OCI-LY3 (cell line): ENCODE data around the gene RPGRIP1.

Source experiments
- H2AFZ ChIP-seq: fragments of 200-600, 300-600 bp; shearing (Covaris generic); 2 replicates; pipeline ENCODE4 v1.6.0; 2014; ENCODE audit warnings: antibody characterized with exemption, low read depth, low read length
- H3K27ac ChIP-seq: fragments of 200-600, 300-600 bp; sonication (generic); 2 replicates; pipeline ENCODE4 v1.5.1; 2014; ENCODE audit warnings: mild to moderate bottlenecking, low read length, moderate library complexity, mixed read lengths
- H3K27me3 ChIP-seq: fragments of 200-600, 300-600 bp; sonication (generic); 2 replicates; pipeline ENCODE4 v1.6.1; 2014; ENCODE audit warnings: low read depth, low read length, mixed read lengths
- H3K36me3 ChIP-seq: fragments of 200-600, 300-600 bp; sonication (generic); replicated peaks from 2 replicates; pipeline ENCODE3; 2014; ENCODE audit warnings: low read depth, low read length, mixed read lengths
- H3K4me1 ChIP-seq: fragments of 300-600, 200-600 bp; sonication (generic); 2 replicates; pipeline ENCODE4 v1.6.1; 2014; ENCODE audit warnings: low read length, mixed read lengths
- H3K4me2 ChIP-seq: fragments of 200-600, 300-600 bp; sonication (generic); 2 replicates; pipeline ENCODE4 v1.6.1; 2014; ENCODE audit warnings: low read length, mixed read lengths
- H3K4me3 ChIP-seq: fragments of 300-600, 200-600 bp; sonication (generic); 2 replicates; pipeline ENCODE4 v1.5.1; 2014; ENCODE audit warnings: antibody characterized with exemption, mild to moderate bottlenecking, low read length, moderate library complexity
- H3K79me2 ChIP-seq: fragments of 300-600, 200-600 bp; shearing (Covaris generic); 2 replicates; pipeline ENCODE4 v1.6.1; 2014; ENCODE audit warnings: mild to moderate bottlenecking, low read length, mixed read lengths
- H3K9ac ChIP-seq: fragments of 300-600, 200-600 bp; shearing (Covaris generic); 2 replicates; pipeline ENCODE4 v1.6.0; 2014; ENCODE audit warnings: mild to moderate bottlenecking, low read length, moderate library complexity
- H3K9me3 ChIP-seq: fragments of 200-600, 300-600 bp; shearing (Covaris generic); 2 replicates; pipeline ENCODE4 v1.6.1; 2014; ENCODE audit warnings: low read length, mixed read lengths; ENCODE audit not compliant: insufficient read depth
- H4K20me1 ChIP-seq: fragments of 200-600, 300-600 bp; sonication (generic); 2 replicates; pipeline ENCODE4 v1.6.1; 2016; ENCODE audit warnings: low read length, mixed read lengths; ENCODE audit not compliant: insufficient read depth
- CTCF ChIP-seq: fragments of 200-600, 300-600 bp; sonication (generic); IDR thresholded peaks from 2 replicates; pipeline ENCODE4 v1.5.1; 2014; ENCODE audit warnings: antibody characterized with exemption, low read length, low read depth
- EZH2phosphoT487 ChIP-seq: fragments of 200-600 bp; shearing (Covaris generic); IDR thresholded peaks from 2 replicates; pipeline ENCODE4 v1.6.1; 2018; ENCODE audit warnings: antibody characterized with exemption, mixed run types, low read depth

Gene RPGRIP1

GRCh38 chr14:21264025-21264801, 15.7 kb upstream of the RPGRIP1 start:
- Histone ChIP-seq H3K36me3 (peaks cover 71% of the 10 kb centered on the region), H3K9ac (peak overlapping the region; percentile 10; the same call in 1 of the 2 replicates), H3K4me2 (peak overlapping the region; percentile 95), H3K9me3 (no peaks in the 10 kb centered on the region), H3K4me3 (peak overlapping the region; percentile 96), H3K27ac (peak overlapping the region; percentile 84), H2AFZ (no peak overlapping the region), H3K4me1 (peaks cover 50% of the 10 kb centered on the region), H3K79me2 (peaks cover 100% of the 10 kb centered on the region), H3K27me3 (no peaks in the 10 kb centered on the region), H4K20me1 (peaks cover 91% of the 10 kb centered on the region)
- TF ChIP-seq CTCF (no peak), EZH2phosphoT487 (no peak)

DNA sequence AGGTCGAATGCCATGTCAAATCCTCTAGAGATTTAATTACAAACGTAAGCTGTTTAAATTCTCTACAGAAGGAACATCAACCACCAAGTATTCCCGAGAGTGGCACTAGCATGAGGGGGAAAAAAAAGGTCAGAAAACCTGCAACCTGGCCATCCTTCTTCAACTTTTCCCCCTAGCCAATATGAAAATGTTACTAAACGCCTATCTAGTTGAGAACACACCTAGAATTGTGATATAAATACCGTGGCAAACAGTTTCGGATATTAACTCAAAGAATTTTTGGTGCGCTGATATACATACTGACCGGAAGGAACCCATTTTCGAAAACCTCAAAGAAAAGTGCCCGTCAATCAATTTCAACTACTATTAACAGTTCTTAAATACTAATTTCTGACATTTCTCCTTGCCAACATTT, 12.4 kb upstream of the RPGRIP1 start:
- peak overlapping the region; percentile 95 for H3K4me2 ChIP-seq
- H3K27me3 ChIP-seq: no peaks in the 10 kb centered on the region
- peaks cover 52% of the 10 kb centered on the region for H3K36me3 ChIP-seq
- peaks cover 54% of the 10 kb centered on the region for H3K4me1 ChIP-seq
- peaks cover 63% of the 10 kb centered on the region for H4K20me1 ChIP-seq
- peaks cover 69% of the 10 kb centered on the region for H3K79me2 ChIP-seq
- peak overlapping the region; percentile 84 for H3K27ac ChIP-seq
- no peaks in the 10 kb centered on the region for H3K9me3 ChIP-seq
- no peak for TF ChIP-seq EZH2phosphoT487
- TF ChIP-seq CTCF: no peak
- peak overlapping the region; percentile 100 for H3K9ac ChIP-seq
- no peak overlapping the region for H2AFZ ChIP-seq
- H3K4me3 ChIP-seq: peak overlapping the region; percentile 96

- Histone ChIP-seq H3K27ac (peak overlapping the region; percentile 84), H3K9me3 (no peaks in the 10 kb centered on the region), H3K9ac (peak overlapping the region; percentile 100), H3K4me1 (peaks cover 50% of the 10 kb centered on the region), H3K4me3 (peak overlapping the region; percentile 96), H3K36me3 (peaks cover 50% of the 10 kb centered on the region), H3K27me3 (no peaks in the 10 kb centered on the region), H3K4me2 (peak overlapping the region; percentile 95), H2AFZ (no peak overlapping the region), H3K79me2 (peaks cover 63% of the 10 kb centered on the region), H4K20me1 (peaks cover 57% of the 10 kb centered on the region)
- TF ChIP-seq EZH2phosphoT487 (no peak), CTCF (no peak)
Observed at GRCh38 chr14:21267886-21268616, 11.8 kb upstream of the RPGRIP1 start.

- H3K4me3 ChIP-seq: peak overlapping the region; percentile 96
- no peaks in the 10 kb centered on the region for H3K27me3 ChIP-seq
- H2AFZ ChIP-seq: no peak overlapping the region
- peaks cover 56% of the 10 kb centered on the region for H3K79me2 ChIP-seq
- H4K20me1 ChIP-seq: peaks cover 50% of the 10 kb centered on the region
- peaks cover 43% of the 10 kb centered on the region for H3K4me1 ChIP-seq
- peak overlapping the region; percentile 84 for H3K27ac ChIP-seq
- H3K9ac ChIP-seq: peak overlapping the region; percentile 100
- TF ChIP-seq EZH2phosphoT487 (no peak), CTCF (no peak)
- peak overlapping the region; percentile 95 for H3K4me2 ChIP-seq
- H3K36me3 ChIP-seq: peaks cover 44% of the 10 kb centered on the region
- H3K9me3 ChIP-seq: no peaks in the 10 kb centered on the region
Observed at GRCh38 chr14:21268617-21269251, 11.1 kb upstream of the RPGRIP1 start.
